ENCODE data around the gene HIGD2A. TPM values are rescaled to one million over a fixed set of nuclear protein-coding genes. Genes with fewer than 3 reads are reported as not detected.

The HIGD2A gene
- total RNA-seq, 1 donor from 2014 or later: 103 TPM

GRCh38 chr5:176412517-176413254 is 24.1 kb downstream of the HIGD2A start:
- no peak for FAIRE-seq
- H3K4me3 Mint-ChIP-seq (ENCODE audit: unreplicated experiment): no peak overlapping the region

GRCh38 chr5:176413255-176413565 is 24.7 kb downstream of the HIGD2A start:
- H3K27ac Mint-ChIP-seq (ENCODE audit: unreplicated experiment): no peak overlapping the region
- H3K9ac ChIP-seq (ENCODE audit: low read length): no peak overlapping the region

More at GRCh38 chr5:176412517-176413254, 24.1 kb downstream of the HIGD2A start:
- Mint-ChIP-seq H3K27ac (ENCODE audit: unreplicated experiment) (peak overlapping the region; percentile 29), H3K36me3 (ENCODE audit: low read depth, unreplicated experiment) (peaks cover 9% of the 10 kb centered on the region), H3K27me3 (ENCODE audit: low read depth, unreplicated experiment) (no peaks in the 10 kb centered on the region), H3K4me1 (ENCODE audit: low read depth, unreplicated experiment) (peaks cover 25% of the 10 kb centered on the region), H3K9me3 (ENCODE audit: unreplicated experiment) (no peaks in the 10 kb centered on the region)
- no peak overlapping the region for H2AFZ ChIP-seq (ENCODE audit: low read depth, low read length)
- H3K27me3 ChIP-seq (ENCODE audit: insufficient read depth, low read length): no peaks in the 10 kb centered on the region
- H3K36me3 ChIP-seq (ENCODE audit: insufficient read depth, low read length): no peaks in the 10 kb centered on the region
- DNase-seq (ENCODE audit: low read depth): no peak
- no peak for TF ChIP-seq CTCF (IDR thresholded peaks at IDR 0.05; ENCODE audit: insufficient read depth, low read depth, low read length)
- no peak for TF ChIP-seq EZH2 (IDR thresholded peaks at IDR 0.05; ENCODE audit: insufficient read depth, low read length)
- no peak overlapping the region for H3K9ac ChIP-seq (ENCODE audit: low read length)
- H3K4me2 ChIP-seq (ENCODE audit: low read length): no peak overlapping the region
- H4K20me1 ChIP-seq (ENCODE audit: insufficient read depth, low read length): peaks cover 54% of the 10 kb centered on the region
- no peak overlapping the region for H3K27ac ChIP-seq (ENCODE audit: low read depth, low read length)
- H3K79me2 ChIP-seq (ENCODE audit: insufficient read depth, low read length): peaks cover 28% of the 10 kb centered on the region
- H3K9me3 ChIP-seq (ENCODE audit: insufficient read depth, low read depth, low read length): no peaks in the 10 kb centered on the region
- no peak overlapping the region for H3K4me3 ChIP-seq (ENCODE audit: insufficient read depth, low read depth, low read length)
- peaks cover 11% of the 10 kb centered on the region for H3K4me1 ChIP-seq (ENCODE audit: insufficient read depth, low read length)

More at GRCh38 chr5:176413255-176413565, 24.7 kb downstream of the HIGD2A start:
- no peaks in the 10 kb centered on the region for H3K27me3 ChIP-seq (ENCODE audit: insufficient read depth, low read length)
- H3K4me1 ChIP-seq (ENCODE audit: insufficient read depth, low read length): peaks cover 11% of the 10 kb centered on the region
- peaks cover 54% of the 10 kb centered on the region for H4K20me1 ChIP-seq (ENCODE audit: insufficient read depth, low read length)
- H3K36me3 Mint-ChIP-seq (ENCODE audit: low read depth, unreplicated experiment): peaks cover 6% of the 10 kb centered on the region
- no peaks in the 10 kb centered on the region for H3K9me3 Mint-ChIP-seq (ENCODE audit: unreplicated experiment)
- no peaks in the 10 kb centered on the region for H3K36me3 ChIP-seq (ENCODE audit: insufficient read depth, low read length)
- no peak for TF ChIP-seq EZH2 (IDR thresholded peaks at IDR 0.05; ENCODE audit: insufficient read depth, low read length)
- TF ChIP-seq CTCF (IDR thresholded peaks at IDR 0.05; ENCODE audit: insufficient read depth, low read depth, low read length): no peak
- no peak overlapping the region for H3K4me3 ChIP-seq (ENCODE audit: insufficient read depth, low read depth, low read length)
- peaks cover 28% of the 10 kb centered on the region for H3K79me2 ChIP-seq (ENCODE audit: insufficient read depth, low read length)
- H3K4me2 ChIP-seq (ENCODE audit: low read length): no peak overlapping the region
- peaks cover 28% of the 10 kb centered on the region for H3K4me1 Mint-ChIP-seq (ENCODE audit: low read depth, unreplicated experiment)
- no peaks in the 10 kb centered on the region for H3K27me3 Mint-ChIP-seq (ENCODE audit: low read depth, unreplicated experiment)
- H3K4me3 Mint-ChIP-seq (ENCODE audit: unreplicated experiment): no peak overlapping the region
- H3K9me3 ChIP-seq (ENCODE audit: insufficient read depth, low read depth, low read length): no peaks in the 10 kb centered on the region
- no peak overlapping the region for H2AFZ ChIP-seq (ENCODE audit: low read depth, low read length)
- no peak overlapping the region for H3K27ac ChIP-seq (ENCODE audit: low read depth, low read length)
- FAIRE-seq (no peak), DNase-seq (ENCODE audit: low read depth) (no peak)

Measured in astrocyte (in vitro differentiated cells and primary cell).